BLaER1 treated with 17β-estradiol and CSF1 and Interleukin-3, amounts not matched to agents 10 nM and 100 nM (cell line): ENCODE data around the gene DDX42.

Experiments used
- H3K27ac ChIP-seq, 11 experiments: shearing (Covaris generic); formaldehyde crosslinking; 2 replicates each; pipeline ENCODE4 v1.8.1; 2022
- H3K27me3 ChIP-seq, 11 experiments: shearing (Covaris generic); formaldehyde crosslinking; 2 replicates each; pipeline ENCODE4 v1.8.1; 2022
- H3K36me3 ChIP-seq, 11 experiments: shearing (Covaris generic); formaldehyde crosslinking; 2 replicates each; pipeline ENCODE4 v1.8.1; 2022
- H3K4me1 ChIP-seq, 10 experiments: shearing (Covaris generic); formaldehyde crosslinking; 2 replicates each; pipeline ENCODE4 v1.8.1; 2022
- H3K4me2 ChIP-seq, 11 experiments: shearing (Covaris generic); formaldehyde crosslinking; 2 replicates each; pipeline ENCODE4 v1.8.1; 2022
- H3K4me3 ChIP-seq, 10 experiments: shearing (Covaris generic); formaldehyde crosslinking; 2 replicates each; pipeline ENCODE4 v1.8.1; 2022
- H3K9ac ChIP-seq, 11 experiments: shearing (Covaris generic); formaldehyde crosslinking; 2 replicates each; pipeline ENCODE4 v1.8.1; 2022
- H3K9me3 ChIP-seq, 11 experiments: shearing (Covaris generic); formaldehyde crosslinking; replicated peaks in 1 of 11; 2 replicates each; pipeline ENCODE4 v1.8.1; 2022
- H4K20me1 ChIP-seq, 11 experiments: shearing (Covaris generic); formaldehyde crosslinking; 2 replicates each; pipeline ENCODE4 v1.8.1; 2022
- Cebpa-rat ChIP-seq, 11 experiments: shearing (Covaris generic); IDR thresholded peaks; 2 replicates each; pipeline ENCODE4 v1.8.1; 2022

Gene DDX42

DNA sequence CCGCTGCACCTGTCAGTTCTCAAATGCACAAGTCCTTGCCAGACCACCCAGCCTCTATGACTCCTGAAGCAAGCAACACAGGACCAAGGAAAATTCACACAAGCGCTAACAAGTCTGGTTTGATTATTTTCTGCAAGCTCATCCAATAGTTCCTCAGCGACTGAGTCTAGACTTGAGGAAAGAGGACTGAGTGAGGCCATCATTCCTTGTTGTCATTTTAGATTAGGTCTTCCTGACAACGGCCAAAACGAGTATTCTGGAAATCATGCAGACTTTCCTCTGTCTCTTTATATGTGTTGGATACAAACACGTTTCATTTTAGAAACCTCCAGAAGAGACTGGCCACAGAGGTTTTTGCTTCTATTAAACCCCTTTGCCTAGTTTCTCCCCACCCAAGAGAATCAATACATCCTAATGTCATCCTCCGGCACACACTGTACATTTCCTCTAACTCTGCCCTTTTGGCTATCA is 1.1 kb upstream of the DDX42 start:
- no peak for TF ChIP-seq Cebpa-rat (IDR thresholded peaks at IDR 0.05)
- Histone ChIP-seq H3K4me3 (peak overlapping the region; percentile 82 to 92 (median 86)), H3K9ac (peak overlapping the region; percentile 90 to 97 (median 94)), H3K4me1 (peaks cover 37 to 52% (median 46%) of the 10 kb centered on the region in 10 experiments), H3K27me3 (no peaks in the 10 kb centered on the region), H3K36me3 (peaks cover 27 to 68% (median 50%) of the 10 kb centered on the region in 11 experiments), H3K27ac (peak overlapping the region; percentile 89 to 98 (median 95)), H3K4me2 (peak overlapping the region; percentile 76 to 95 (median 88)), H3K9me3 (no peaks in the 10 kb centered on the region), H4K20me1 (peaks cover 42 to 88% (median 81%) of the 10 kb centered on the region in 11 experiments)

DNA sequence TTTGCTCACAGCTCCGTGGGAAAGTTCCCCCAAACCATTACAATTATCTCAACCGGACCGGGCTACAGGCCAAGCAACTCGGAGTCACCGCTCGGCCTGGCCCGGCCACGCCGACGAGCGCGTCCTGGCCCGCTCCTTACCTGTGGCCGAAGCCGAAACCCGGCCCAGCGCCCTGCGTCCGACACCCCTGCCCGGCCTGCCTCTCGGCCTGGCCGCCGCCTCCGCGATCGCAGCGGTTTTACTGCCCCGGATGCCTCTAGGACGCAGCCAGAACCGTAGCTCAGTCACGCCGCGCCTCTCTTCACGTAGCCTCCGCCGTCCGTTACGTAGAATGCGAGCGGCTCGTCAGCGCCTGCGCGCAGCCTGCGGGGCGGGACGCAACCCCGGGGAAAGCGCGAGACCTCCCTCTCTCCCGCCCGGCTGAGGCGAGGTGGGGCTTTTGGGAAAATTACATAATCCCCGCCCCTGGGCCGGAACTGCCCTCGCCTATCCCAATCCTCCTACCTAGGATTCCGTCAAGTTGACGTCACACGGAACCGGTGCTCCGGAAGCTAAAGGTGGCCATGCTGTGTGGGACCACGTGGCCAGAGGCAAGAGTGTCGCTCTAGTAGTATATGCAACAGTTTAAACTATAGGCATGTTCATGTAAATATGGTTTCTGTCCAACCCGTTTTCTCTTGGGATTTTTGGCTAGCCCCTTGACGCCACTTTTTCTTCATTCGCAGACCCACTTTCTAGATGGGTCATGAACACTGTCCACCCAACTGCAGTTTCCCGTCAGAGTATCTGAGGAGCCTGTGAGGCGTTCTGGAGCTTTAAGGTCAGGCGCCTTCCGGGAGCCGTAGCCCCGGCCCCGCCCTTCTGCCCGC is 464 bp upstream of the DDX42 start, which contains the start of gene CCDC47:
TSS of gene CCDC47 (minus strand) at position 326 of the 869 bp plus-strand sequence. CDS start 7,422 bp downstream, outside the sequence.
- H3K27ac ChIP-seq = peak within 1 kb of the TSS; percentile 89 to 98 (median 95)
- H3K4me2 ChIP-seq = peak within 1 kb of the TSS; percentile 83 to 99 (median 91)
- H4K20me1 ChIP-seq = peaks cover 45 to 88% (median 81%) of the 10 kb centered on the region in 11 experiments
- H3K4me3 ChIP-seq = peak within 1 kb of the TSS; percentile 82 to 92 (median 86)
- TF ChIP-seq Cebpa-rat (IDR thresholded peaks at IDR 0.05) = peak in 6 of 11 experiments; percentile 34 to 75 (median 48); a peak in 6 of 22 replicates
- H3K9me3 ChIP-seq = no peaks in the 10 kb centered on the region
- no peaks in the 10 kb centered on the region for H3K27me3 ChIP-seq
- H3K4me1 ChIP-seq = peaks cover 37 to 59% (median 48%) of the 10 kb centered on the region in 10 experiments
- H3K9ac ChIP-seq = peak within 1 kb of the TSS; percentile 90 to 97 (median 94)
- peaks cover 27 to 68% (median 50%) of the 10 kb centered on the region in 11 experiments for H3K36me3 ChIP-seq

DNA sequence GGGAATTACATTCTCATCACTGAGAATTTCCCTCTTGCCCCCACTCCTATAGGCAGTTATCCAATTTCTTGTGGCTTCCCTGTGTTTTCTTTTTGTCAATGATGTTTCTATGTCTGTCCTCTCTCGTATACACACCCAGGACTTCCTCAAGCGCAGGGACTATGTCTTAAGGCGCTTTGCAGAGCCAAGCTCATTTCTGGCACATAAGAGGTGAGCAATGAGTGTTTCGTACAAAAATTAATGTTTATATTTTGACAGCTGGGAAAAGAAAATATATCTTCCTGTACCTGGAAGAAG is 947 bp downstream of the DDX42 start:
- peak overlapping the region; percentile 89 to 98 (median 95); a peak in 21 of 22 replicates for H3K27ac ChIP-seq
- H3K4me3 ChIP-seq = peak overlapping the region; percentile 82 to 92 (median 86)
- H3K36me3 ChIP-seq = peaks cover 38 to 68% (median 51%) of the 10 kb centered on the region in 11 experiments
- peak overlapping the region; percentile 90 to 97 (median 94) for H3K9ac ChIP-seq
- H3K27me3 ChIP-seq = no peaks in the 10 kb centered on the region
- no peaks in the 10 kb centered on the region for H3K9me3 ChIP-seq
- peaks cover 55 to 88% (median 82%) of the 10 kb centered on the region in 11 experiments for H4K20me1 ChIP-seq
- TF ChIP-seq Cebpa-rat (IDR thresholded peaks at IDR 0.05) = no peak
- peak overlapping the region; percentile 82 to 99 (median 91) for H3K4me2 ChIP-seq
- peaks cover 37 to 69% (median 57%) of the 10 kb centered on the region in 10 experiments for H3K4me1 ChIP-seq

DNA sequence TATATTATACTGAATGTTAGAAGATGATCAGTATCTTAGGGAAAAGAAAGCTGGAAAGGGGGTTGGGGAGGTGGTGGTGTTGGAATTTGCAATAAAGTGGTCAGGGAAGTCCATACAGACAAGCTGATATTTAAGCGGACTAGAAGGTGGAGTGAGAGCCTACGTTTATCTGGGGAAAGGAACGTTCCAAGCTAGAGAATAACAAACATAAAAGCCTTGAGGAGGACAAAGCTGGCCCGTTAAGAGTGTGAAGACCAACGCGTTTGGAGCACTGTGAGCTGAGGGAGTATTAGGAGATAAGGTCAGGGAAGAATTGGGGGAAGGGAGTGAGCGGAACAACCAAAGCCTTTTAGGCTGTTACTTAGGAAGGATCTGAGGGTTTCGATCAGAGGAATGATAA is 1.4 kb downstream of the DDX42 start:
- Histone ChIP-seq H3K9me3 (no peaks in the 10 kb centered on the region), H3K4me1 (peaks cover 37 to 69% (median 58%) of the 10 kb centered on the region in 10 experiments), H3K27ac (peak overlapping the region in 10 of 11 experiments; percentile 89 to 98 (median 94); a peak in 17 of 22 replicates), H3K4me3 (peak overlapping the region; percentile 82 to 92 (median 86)), H3K4me2 (peak overlapping the region; percentile 82 to 99 (median 91)), H3K27me3 (no peaks in the 10 kb centered on the region), H3K36me3 (peaks cover 38 to 68% (median 51%) of the 10 kb centered on the region in 11 experiments), H3K9ac (peak overlapping the region; percentile 90 to 97 (median 94)), H4K20me1 (peaks cover 60 to 88% (median 82%) of the 10 kb centered on the region in 11 experiments)
- no peak for TF ChIP-seq Cebpa-rat (IDR thresholded peaks at IDR 0.05)

DNA sequence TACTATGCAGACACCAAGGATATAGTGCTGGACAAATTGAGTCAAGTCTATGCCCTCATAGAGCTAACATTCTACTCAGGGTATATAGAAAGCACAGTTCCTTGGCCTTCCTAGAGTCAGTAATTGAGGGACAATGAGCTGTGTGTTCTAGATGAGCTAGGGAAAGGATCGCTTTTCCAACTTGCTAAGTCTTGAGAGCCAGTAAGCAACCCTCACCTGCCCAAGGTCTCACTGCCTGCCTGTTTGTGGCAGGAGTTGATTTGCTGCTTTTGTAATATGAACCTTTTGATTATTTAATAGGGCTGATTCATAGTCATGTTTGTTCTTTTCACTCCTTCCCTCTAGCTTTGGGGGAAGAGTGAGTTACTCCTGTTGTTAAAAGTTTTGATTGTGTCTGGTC is 6.5 kb downstream of the DDX42 start:
- H3K4me2 ChIP-seq = no peak overlapping the region

DNA sequence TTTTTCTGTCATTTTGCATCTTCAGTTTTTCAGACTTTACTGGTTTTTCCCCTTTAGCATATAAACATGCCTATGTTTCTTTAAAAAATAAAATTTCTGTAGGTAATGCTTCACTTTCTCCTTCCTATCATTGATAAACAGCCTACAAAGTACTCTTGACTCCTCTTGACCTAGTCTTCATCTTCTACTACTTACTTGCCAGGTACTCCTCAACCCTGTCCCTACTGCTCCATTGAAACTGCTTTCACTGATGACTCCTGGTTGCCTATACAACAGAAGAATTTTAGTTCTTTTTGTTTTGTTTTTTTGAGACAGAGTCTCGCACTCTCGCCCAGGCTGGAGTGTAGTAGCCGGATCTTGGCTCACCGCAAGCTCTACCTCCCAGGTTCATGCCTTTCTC is 7.0 kb downstream of the DDX42 start:
- Histone ChIP-seq H3K4me1 (peaks cover 12 to 49% (median 32%) of the 10 kb centered on the region in 10 experiments; a peak in 19 of 20 replicates), H3K4me3 (no peak overlapping the region), H4K20me1 (peaks cover 98 to 100% (median 100%) of the 10 kb centered on the region in 11 experiments), H3K9me3 (no peaks in the 10 kb centered on the region), H3K27ac (0 out of 22 replicates have a peak overlapping the region, but pooled peaks of 1 of the 11 experiments have one; percentile 17), H3K9ac (0 out of 22 replicates have a peak overlapping the region, but pooled peaks of 2 of the 11 experiments have one; percentile 9 to 32), H3K4me2 (no peak overlapping the region), H3K27me3 (no peaks in the 10 kb centered on the region), H3K36me3 (peaks cover 77 to 100% (median 96%) of the 10 kb centered on the region in 11 experiments)
- TF ChIP-seq Cebpa-rat (IDR thresholded peaks at IDR 0.05) = no peak

More for the DNA sequence above, 6.5 kb downstream of the DDX42 start:
- no peak for TF ChIP-seq Cebpa-rat (IDR thresholded peaks at IDR 0.05)
- Histone ChIP-seq H3K9ac (peak overlapping the region in 2 of 11 experiments; percentile 9 to 32; a peak in 1 of 22 replicates), H4K20me1 (peaks cover 98 to 100% (median 100%) of the 10 kb centered on the region in 11 experiments), H3K4me1 (peaks cover 16 to 53% (median 36%) of the 10 kb centered on the region in 10 experiments), H3K27ac (0 out of 22 replicates have a peak overlapping the region, but pooled peaks of 1 of the 11 experiments have one; percentile 17), H3K9me3 (no peaks in the 10 kb centered on the region), H3K4me3 (no peak overlapping the region), H3K27me3 (no peaks in the 10 kb centered on the region), H3K36me3 (peaks cover 77 to 100% (median 94%) of the 10 kb centered on the region in 11 experiments)

DNA sequence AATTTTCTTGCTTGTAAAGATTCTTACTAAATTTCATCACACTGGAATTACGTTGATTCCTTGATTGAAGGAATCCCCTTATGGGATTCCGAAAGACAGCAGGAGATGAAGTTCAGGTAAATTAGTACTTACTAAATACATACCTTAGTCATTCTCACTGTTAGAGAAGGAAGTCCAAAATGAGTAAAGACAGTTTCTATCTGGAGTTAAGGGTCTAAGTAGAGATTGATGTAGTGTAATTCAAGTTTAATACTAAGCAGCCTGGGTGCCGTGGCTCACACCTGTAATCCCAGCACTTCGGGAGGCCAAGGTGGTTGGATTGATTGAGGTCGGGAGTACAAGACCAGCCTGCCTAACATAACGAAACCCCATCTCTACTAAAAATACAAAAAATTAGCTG is 9.6 kb downstream of the DDX42 start:
- peak overlapping the region in 5 of 11 experiments; percentile 7 to 41 (median 20); a peak in 3 of 22 replicates for H3K9ac ChIP-seq

DNA sequence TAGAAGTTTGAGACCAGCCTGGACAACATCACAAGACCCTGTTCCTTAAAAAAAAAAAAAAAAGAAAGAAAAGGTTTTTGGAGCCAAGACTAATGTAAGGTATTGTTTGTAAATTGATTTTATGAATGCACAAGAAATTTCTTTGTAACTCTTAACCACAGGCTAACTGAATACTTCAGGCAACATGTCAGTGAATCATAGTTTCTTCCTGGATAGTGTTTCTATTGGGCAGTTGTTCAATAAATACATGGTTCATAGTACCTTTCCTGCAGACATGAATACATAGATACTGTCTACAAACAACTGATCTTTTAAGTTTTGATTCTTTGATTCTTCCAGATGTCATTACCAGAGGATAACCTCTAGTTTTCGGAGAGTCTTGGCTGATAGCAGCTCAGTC is 11.6 kb downstream of the DDX42 start:
- Histone ChIP-seq H3K4me2 (no peak overlapping the region), H3K36me3 (peaks cover 81 to 100% (median 97%) of the 10 kb centered on the region in 11 experiments), H3K9ac (0 out of 22 replicates have a peak overlapping the region, but pooled peaks of 1 of the 11 experiments have one; percentile 1), H4K20me1 (peaks cover 95 to 100% (median 100%) of the 10 kb centered on the region in 11 experiments), H3K4me1 (peaks cover 0 to 22% (median 0%) of the 10 kb centered on the region in 10 experiments; a peak in 4 of 20 replicates), H3K27me3 (no peaks in the 10 kb centered on the region), H3K27ac (no peak overlapping the region), H3K9me3 (no peaks in the 10 kb centered on the region), H3K4me3 (no peak overlapping the region)
- no peak for TF ChIP-seq Cebpa-rat (IDR thresholded peaks at IDR 0.05)

More for the DNA sequence above, 9.6 kb downstream of the DDX42 start:
- H3K36me3 ChIP-seq = peaks cover 77 to 100% (median 97%) of the 10 kb centered on the region in 11 experiments
- peaks cover 97 to 100% (median 100%) of the 10 kb centered on the region in 11 experiments for H4K20me1 ChIP-seq
- no peak overlapping the region for H3K4me2 ChIP-seq
- H3K27ac ChIP-seq = no peak overlapping the region
- no peak for TF ChIP-seq Cebpa-rat (IDR thresholded peaks at IDR 0.05)
- H3K4me3 ChIP-seq = no peak overlapping the region
- no peaks in the 10 kb centered on the region for H3K9me3 ChIP-seq
- peaks cover 0 to 38% (median 13%) of the 10 kb centered on the region in 10 experiments; a peak in 11 of 20 replicates for H3K4me1 ChIP-seq
- H3K27me3 ChIP-seq = no peaks in the 10 kb centered on the region
